HG03469 (cell line): ENCODE results near the gene ZNF787.
"Not testable (repeated sequence)": the region's sequence is repeated elsewhere in the genome, so short reads cannot be mapped to it uniquely, and the experiment has no call there.

Experiments
- ATAC-seq: cut with Tn5 transposase; IDR thresholded peaks from one replicate; pipeline ENCODE4 v1.9.1; 2021; ENCODE audit warnings: mild to moderate bottlenecking, moderate library complexity, moderate number of reproducible peaks; ENCODE audit not compliant: unreplicated experiment

Gene ZNF787

GRCh38 chr19:56107626-56108351 lies 13.3 kb downstream of the ZNF787 start:
- no peak for ATAC-seq

- ATAC-seq = no peak
These were observed 14.1 kb downstream of the ZNF787 start for GRCh38 chr19:56106993-56107392.

DNA sequence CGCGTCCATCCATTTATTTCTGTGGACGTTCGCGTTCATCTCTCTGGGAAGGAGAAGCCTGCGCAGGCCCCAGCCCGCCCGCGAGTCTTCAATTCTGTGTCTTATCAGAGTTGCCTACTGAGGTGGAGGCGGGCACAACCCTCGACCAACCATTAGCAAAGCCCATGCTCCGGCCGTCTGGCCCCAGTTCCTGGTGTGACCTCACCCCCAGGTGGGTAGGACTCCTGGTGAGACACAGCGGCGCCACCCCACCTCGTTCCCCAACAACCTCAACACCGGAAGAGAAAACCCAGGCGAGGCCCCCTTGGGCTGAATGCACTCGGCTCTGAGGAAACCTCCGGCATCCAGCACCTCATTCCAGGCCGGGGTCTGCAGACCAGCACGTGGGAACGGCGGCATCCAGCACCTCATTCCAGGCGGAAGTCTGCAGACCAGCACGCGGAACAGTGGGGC lies 14.7 kb downstream of the ZNF787 start:
- no peak for ATAC-seq

- not testable (repeated sequence) for ATAC-seq
These were observed 15.2 kb downstream of the ZNF787 start for GRCh38 chr19:56105831-56106396.

GRCh38 chr19:56105090-56105701 lies 15.9 kb downstream of the ZNF787 start:
- no peak for ATAC-seq

DNA sequence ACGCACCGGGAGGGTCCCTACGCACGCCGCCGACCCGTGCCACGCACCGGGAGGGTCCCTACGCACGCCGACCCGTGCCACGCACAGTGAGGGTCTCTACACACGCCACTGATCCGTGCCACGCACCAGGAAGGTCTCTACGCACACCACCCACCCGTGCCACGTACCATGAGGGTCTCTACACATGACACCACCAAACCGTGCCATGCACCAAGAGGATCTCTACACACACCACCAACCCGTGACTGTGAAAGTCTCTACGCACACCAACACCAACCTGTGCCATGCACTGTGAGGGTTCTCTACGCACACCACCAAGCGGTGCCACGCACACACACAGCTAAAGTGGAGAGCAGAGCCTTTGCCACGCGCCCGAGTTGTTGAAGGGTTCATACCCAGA lies 16.7 kb downstream of the ZNF787 start:
- no peak for ATAC-seq

DNA sequence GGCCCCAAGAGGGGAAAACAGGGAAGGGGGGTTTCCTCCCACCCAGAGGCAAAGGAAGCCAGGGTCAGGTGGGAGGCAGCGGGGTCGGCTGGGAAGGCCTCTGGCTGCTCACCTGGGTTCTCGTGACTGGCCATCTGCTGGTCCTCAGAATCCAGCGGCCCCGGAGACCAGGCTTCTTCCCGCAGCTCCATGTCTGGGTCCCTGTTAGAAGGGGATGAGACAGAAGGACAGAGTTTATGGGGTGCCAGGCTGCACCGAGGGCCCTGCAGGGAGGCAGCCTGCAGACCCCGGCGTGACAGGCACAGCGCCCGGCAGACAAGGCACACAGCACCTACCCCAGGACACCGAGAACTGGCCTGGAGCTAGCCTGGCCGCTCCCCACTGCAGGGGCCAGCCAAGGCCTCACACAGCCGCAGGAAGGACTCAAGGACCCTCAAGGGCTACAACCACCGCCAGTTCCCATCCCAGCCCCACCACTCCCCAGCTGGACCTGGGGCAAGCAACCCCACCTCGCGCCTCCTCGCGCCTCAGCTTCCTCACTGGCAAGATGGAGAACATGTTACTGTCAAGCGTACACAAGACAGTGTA lies 18.0 kb downstream of the ZNF787 start:
- no peak for ATAC-seq

DNA sequence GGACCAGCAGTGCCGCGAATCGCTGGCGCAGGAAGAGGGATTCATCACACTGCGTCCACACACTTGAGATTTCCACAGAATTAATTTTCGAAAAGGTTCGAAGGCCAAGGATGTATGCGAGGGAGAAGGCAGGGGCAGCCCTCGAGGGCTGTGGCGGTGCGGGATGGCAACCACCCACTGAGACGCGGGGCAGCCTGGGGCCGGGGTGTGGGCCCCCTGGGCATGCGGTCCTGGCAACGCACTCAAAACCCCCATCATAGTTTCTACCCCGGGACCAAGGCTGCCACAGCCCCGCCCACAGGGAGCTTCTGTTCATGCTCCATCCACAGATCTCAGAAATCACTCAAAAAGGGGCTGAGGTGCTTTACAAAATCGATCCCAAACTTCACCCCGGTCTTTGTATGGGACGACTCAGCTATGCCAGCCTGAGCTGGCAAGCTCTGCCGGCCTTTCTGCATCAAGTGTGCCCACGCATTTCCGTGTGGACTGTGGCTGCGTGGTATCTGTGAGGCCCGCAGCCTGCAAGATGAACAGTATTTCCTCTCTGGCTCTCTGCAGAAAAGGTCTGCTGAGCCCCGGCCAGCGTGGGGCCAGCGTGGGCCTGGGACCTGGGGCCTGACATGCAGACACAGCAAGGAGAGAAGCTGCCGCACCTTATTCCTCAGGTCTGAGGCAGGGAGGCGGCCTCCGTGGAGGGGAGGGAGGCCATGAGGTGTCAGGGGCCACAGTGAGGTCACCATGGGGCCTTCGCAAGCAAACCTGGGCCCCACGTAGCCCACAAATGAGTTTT lies 19.2 kb downstream of the ZNF787 start:
- ATAC-seq = no peak

- no peak for ATAC-seq
These were observed 20.0 kb downstream of the ZNF787 start for GRCh38 chr19:56101095-56101494.

DNA sequence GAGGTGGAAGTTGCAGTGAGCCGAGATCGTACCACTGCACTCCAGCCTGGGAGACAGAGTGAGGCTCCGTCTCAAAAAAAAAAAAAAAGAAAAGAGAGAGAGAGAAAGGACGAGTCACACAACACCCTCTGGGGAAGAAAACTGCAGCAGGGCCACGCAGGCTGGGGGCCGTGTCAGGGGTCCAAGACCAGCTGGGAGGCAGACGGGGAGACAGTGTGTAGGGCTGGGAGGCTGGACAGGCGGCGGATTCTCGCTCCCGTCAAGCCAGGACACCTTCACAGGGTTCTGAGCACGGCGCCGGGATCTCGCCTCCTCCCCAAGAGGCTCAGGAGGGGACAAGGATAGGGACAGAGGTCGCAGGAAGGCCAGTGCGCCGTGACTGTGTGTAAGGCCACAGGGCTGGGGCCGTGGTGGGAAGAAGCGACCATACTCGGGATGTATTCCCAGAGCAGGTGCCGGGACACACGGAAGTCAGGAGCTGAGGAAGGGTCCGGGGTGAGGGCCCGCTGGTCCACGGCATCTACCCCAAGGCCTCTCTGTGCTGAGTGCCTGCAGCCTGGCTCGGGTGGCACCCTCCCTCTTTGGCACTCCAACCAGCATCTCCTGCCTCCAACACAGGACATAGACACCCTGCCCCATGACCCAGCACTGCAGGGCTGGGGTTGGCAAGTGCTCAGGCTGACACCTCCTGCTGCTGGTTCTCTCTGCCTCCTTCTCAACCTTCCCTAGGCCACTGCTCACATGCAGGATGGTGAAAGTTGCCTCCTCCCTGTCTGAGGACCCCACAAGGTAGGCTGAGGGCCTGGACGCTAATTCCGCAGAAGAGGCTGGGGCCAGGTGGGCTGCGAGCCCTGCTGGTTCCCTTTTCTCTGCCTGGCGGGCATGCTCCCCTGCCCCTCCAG lies 21.2 kb downstream of the ZNF787 start:
- no peak for ATAC-seq

DNA sequence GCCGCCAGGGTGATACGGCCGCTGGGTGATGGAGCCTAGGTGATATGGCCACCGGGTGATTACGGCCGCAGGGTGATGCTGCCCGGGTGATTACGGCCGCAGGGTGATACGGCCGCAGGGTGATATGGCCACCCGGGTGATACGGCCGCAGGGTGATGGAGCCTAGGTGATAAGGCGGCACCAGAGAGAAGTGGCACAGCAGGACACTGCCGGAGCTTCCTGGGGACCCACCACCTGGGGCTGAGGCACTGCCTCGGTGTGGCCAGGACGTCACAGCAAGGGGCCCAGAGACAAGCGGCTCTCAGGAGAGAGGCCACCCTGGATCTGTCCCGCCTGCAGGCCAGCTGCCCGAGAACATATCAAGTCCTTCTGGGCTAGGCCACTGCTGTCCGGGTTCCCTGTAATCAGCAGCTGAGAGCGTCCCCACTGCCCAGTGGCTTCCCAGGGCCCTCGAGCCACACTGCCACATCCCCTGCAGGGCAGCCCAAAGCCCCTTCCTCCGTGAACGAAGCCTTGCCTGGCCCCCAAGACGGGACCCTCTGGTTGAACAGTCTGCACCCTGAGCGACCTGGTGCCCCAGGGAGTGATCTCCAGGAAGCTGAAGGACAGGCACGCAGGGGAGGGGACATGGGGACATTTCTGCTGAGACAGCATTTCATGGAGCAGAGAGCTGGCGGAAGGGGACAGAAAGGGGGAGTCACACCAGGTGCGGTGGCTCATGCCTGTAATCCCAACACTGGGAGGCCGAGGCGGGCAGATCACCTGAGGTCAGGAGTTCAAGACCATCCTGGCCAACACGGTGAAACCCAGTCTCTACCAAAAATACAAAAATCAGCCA lies 22.1 kb downstream of the ZNF787 start:
- no peak for ATAC-seq

DNA sequence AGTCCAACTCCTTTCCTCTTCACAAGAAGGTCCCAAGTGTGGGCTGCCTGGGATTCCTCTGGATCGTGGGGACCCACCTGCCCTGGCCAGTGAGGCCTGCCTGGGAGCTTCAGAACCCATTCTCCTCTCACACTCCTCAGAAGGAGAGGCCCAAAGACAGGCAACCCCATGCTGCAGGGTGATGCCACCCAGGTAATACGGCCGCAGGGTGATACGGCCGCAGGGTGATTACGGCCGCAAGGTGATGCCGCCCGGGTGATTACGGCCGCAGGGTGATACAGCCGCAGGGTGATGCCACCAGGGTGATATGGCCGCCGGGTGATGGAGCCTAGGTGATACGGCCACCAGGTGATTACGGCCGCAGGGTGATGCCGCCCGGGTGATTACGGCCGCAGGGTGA lies 22.9 kb downstream of the ZNF787 start:
- ATAC-seq = not testable (repeated sequence)

DNA sequence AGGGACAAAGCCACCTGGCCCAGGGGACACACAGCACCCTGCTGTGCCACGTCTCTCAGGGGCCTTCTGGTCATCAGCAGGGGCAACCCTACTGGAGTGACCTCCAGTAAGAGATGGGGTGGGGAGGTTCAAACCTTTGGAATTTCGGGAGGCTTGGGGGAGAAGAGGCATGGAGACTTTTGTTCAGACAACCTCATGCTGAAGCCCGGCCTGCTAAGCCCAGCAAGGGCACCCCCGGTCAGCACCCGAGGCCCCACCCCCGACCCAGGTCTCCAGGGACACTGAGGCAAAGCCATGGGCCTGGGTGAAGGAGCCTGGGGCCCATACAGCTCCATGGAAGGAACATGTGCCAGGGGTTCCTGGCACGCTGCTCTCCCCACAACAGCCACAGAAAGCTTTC lies 23.3 kb downstream of the ZNF787 start:
- ATAC-seq = no peak

- no peak for ATAC-seq
These were observed 23.8 kb downstream of the ZNF787 start for GRCh38 chr19:56097306-56097705.

DNA sequence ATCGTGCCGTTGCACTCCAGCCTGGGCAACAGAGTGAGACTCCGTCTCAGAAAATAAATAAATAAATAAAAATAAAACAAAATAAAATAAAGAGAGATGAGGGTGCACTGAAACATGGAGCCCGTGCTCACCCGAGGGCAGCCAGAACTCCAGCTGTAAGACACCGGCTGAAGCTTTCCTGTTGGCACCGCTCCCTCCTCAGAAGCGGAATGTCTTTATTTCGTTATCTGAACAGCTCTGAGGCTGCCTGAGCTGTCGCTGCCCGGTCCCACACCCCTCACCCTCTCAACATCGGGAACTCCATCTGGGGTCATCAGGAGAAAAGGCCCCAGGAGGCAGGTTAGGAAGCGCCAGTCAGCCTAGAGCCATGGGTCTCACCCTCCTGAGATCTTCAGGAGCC lies 24.4 kb downstream of the ZNF787 start:
- no peak for ATAC-seq

GRCh38 chr19:56094449-56094848 lies 26.6 kb downstream of the ZNF787 start:
- no peak for ATAC-seq

GRCh38 chr19:56092685-56093631 lies 28.1 kb downstream of the ZNF787 start:
- ATAC-seq = no peak
